K562 (cell line): ENCODE data around the gene RNF20. TPM values are rescaled to one million over a fixed set of nuclear protein-coding genes. Genes with fewer than 3 reads are reported as not detected.

Experiments used
- ATAC-seq: fragments of 200-7000 bp; cut with Tn5 transposase; 3 replicates; pipeline ENCODE4 v1.9.1; 2020; ENCODE audit warnings: moderate library complexity
- BruUV-seq: library from RNA; stranded (reverse); fragments of 400-500 nt; replicated peaks from 2 replicates; lab custom pipeline; 2021; lab: Mats Ljungman, UMichigan
- CTCF ChIA-PET: fragments of 300-600 bp; formaldehyde crosslinking; extraction: SDS; loops from one replicate; lab custom pipeline; 2021; ENCODE audit warnings: low intra/inter-chr PET ratio; lab: Yijun Ruan, JAX
- POLR2A ChIA-PET: fragments of 300-600, 350-650 bp; sonication (Branson Sonifier 250); formaldehyde crosslinking; extraction: SDS; loops from one replicate; lab custom pipeline; 2021; ENCODE audit warnings: antibody characterized with exemption, inconsistent platforms; lab: Yijun Ruan, JAX
- DNase-seq, 4 experiments: peaks; one replicate each; pipeline versions ENCODE4 v3.0.0 to v3.0.0-alpha.2; 2011 to 2018; ENCODE audit warnings: low spot score in 3 of 4, mixed read lengths in 3 of 4; ENCODE audit errors: extremely low read depth in 1 of 4
- FAIRE-seq: peaks from 2 replicates; lab custom pipeline; 2011; peaks lifted over from hg19 to GRCh38; lab: Jason Lieb, UNC
- H2AFZ ChIP-seq: 2 replicates; pipeline ENCODE4 v1.6.0; 2011; ENCODE audit warnings: low read depth, low read length, control low read depth, inconsistent platforms
- H3K27ac ChIP-seq: fragments of 200-600 bp; 3 replicates; pipeline ENCODE4 v1.8.0; 2011; ENCODE audit warnings: low read depth, mild to moderate bottlenecking, control low read depth, inconsistent platforms, low read length, moderate library complexity, mixed read lengths; ENCODE audit errors: extremely low read depth
- H3K27me3 ChIP-seq, 2 experiments: fragments of 300-600 bp in 1 of 2; 2 replicates in 1 of 2; 3 replicates in 1 of 2; pipeline versions ENCODE4 v1.6.0 to v1.8.0; 2011; ENCODE audit warnings: inconsistent platforms in 2 of 2, low read length in 2 of 2, mild to moderate bottlenecking in 1 of 2, mixed read lengths in 1 of 2, moderate library complexity in 1 of 2; ENCODE audit not compliant: control insufficient read depth in 2 of 2, insufficient read depth in 2 of 2
- H3K36me3 ChIP-seq: fragments of 300-600 bp; 3 replicates; pipeline ENCODE4 v1.8.0; 2011; ENCODE audit warnings: mild to moderate bottlenecking, low read length, inconsistent platforms; ENCODE audit not compliant: control insufficient read depth, insufficient read depth
- H3K4me1 ChIP-seq, 2 experiments: fragments of 200-600 bp in 1 of 2; replicated peaks in 1 of 2; 2 replicates in 1 of 2; 3 replicates in 1 of 2; pipeline versions ENCODE4 v1.5.1 to v1.8.0; 2011; ENCODE audit warnings: inconsistent platforms in 2 of 2, low read length in 2 of 2, mild to moderate bottlenecking in 1 of 2, mixed read lengths in 1 of 2, moderate library complexity in 1 of 2; ENCODE audit not compliant: control insufficient read depth in 2 of 2, insufficient read depth in 2 of 2
- H3K4me2 ChIP-seq: 2 replicates; pipeline ENCODE4 v1.6.1; 2011; ENCODE audit warnings: low read length, control low read depth, inconsistent platforms, mixed read lengths; ENCODE audit not compliant: insufficient read depth
- H3K4me3 ChIP-seq: fragments of 200-600 bp; sonication (generic), shearing (Covaris generic); 2 replicates; pipeline ENCODE4 v1.5.1; 2016; ENCODE audit warnings: control low read depth, inconsistent platforms
- H3K79me2 ChIP-seq: fragments of 200-600 bp; 3 replicates; pipeline ENCODE4 v1.8.0; 2011; ENCODE audit warnings: low read length, inconsistent platforms; ENCODE audit not compliant: control insufficient read depth, insufficient read depth
- H3K9ac ChIP-seq, 2 experiments: 2 replicates each; pipeline versions ENCODE4 v1.6.0 to v1.6.1; 2011; ENCODE audit warnings: low read depth in 2 of 2, low read length in 2 of 2, control low read depth in 1 of 2, inconsistent platforms in 1 of 2, mild to moderate bottlenecking in 1 of 2, mixed read lengths in 1 of 2; ENCODE audit not compliant: insufficient read depth in 1 of 2
- H3K9me1 ChIP-seq: one replicate; pipeline ENCODE4 v1.6.0; 2011; ENCODE audit warnings: inconsistent platforms, mild to moderate bottlenecking, low read length, moderate library complexity; ENCODE audit not compliant: control insufficient read depth, insufficient read depth
- H3K9me3 ChIP-seq: replicated peaks from 2 replicates; pipeline ENCODE4 v1.5.1; 2011; ENCODE audit warnings: low read depth, low read length, inconsistent platforms; ENCODE audit not compliant: control insufficient read depth, insufficient read depth
- H4K20me1 ChIP-seq: replicated peaks from 2 replicates; pipeline ENCODE4 v1.6.1; 2011; ENCODE audit warnings: low read length, inconsistent platforms, mixed read lengths; ENCODE audit not compliant: control insufficient read depth, insufficient read depth
- C11orf30 ChIP-seq: fragments of 450-650 bp; IDR thresholded peaks from 2 replicates; pipeline ENCODE4 v1.6.1; 2016; ENCODE audit warnings: low read depth, mild to moderate bottlenecking
- MAFF ChIP-seq: IDR thresholded peaks from 2 replicates; pipeline ENCODE4 v1.6.1; 2012; ENCODE audit warnings: low read length, improper control_type of control experiment
- MAFK ChIP-seq: IDR thresholded peaks from 2 replicates; pipeline ENCODE4 v1.6.1; 2011; ENCODE audit warnings: low read length, improper control_type of control experiment
- SMARCC2 ChIP-seq: fragments of 450-650 bp; IDR thresholded peaks from 2 replicates; pipeline ENCODE4 v1.6.1; 2017; ENCODE audit warnings: antibody characterized with exemption, moderate library complexity, mild to moderate bottlenecking, low read depth
- ZKSCAN8 ChIP-seq: fragments of 200-800 bp; sonication (Bioruptor generic); IDR thresholded peaks from 2 replicates; pipeline ENCODE4 v1.6.1; 2016; ENCODE audit warnings: missing genetic modification characterization, missing compliant biosample characterization
- WGBS: fragments of 100-300 bp; shearing (Covaris generic); methylation state at CpG from one replicate; pipeline ENCODE4 v1.1.6; 2016; ENCODE audit warnings: low coverage, mixed read lengths; ENCODE audit not compliant: insufficient coverage; ENCODE audit errors: missing lambda C conversion rate; 5-methylcytosine and 5-hydroxymethylcytosine counted together
- in situ Hi-C: fragments of 300-500 bp; cut with MboI; formaldehyde crosslinking; loops from 4 replicates; pipeline ENCODE4 v1.15.0; 2018; ENCODE audit warnings: inconsistent platforms, mixed read lengths
- intact Hi-C: fragments of 100-400 bp; cut with micrococcal nuclease; formaldehyde crosslinking; loops from 2 replicates; pipeline ENCODE4 v1.14.2; 2022
- polyA plus RNA-seq, 8 experiments: library from polyadenylated mRNA; depleted of rRNA in 4 of 8; stranded (reverse) in 5 of 8; unstranded in 3 of 8; fragments of >200 nt; fragmentation: Nextera tagmentation in 2 of 8; fragmentation: Illumina TruSeq in 1 of 8; extraction: Ambion mirVana in 2 of 8; extraction: Trizol in 1 of 8; gene quantifications; 2 replicates each; pipeline versions ENCODE4 v1.2.1 to v1.2.3, GENCODE V29; 2011 to 2014; ENCODE audit warnings: inconsistent platforms in 1 of 8, missing spikeins in 1 of 8
- total RNA-seq, 7 experiments: library from RNA; depleted of rRNA in 6 of 7; stranded (reverse); fragments of >200 nt in 6 of 7; fragmentation: Illumina TruSeq in 2 of 7; extraction: Trizol in 2 of 7; gene quantifications; 2 replicates each; pipeline versions ENCODE4 v1.2.1 to v1.2.3, GENCODE V29; 2011 to 2021; ENCODE audit warnings: low replicate concordance in 1 of 7
- TF ChIP-seq, protein P1 (sequence below): fragments of 450-650 bp; IDR thresholded peaks from 2 replicates; pipeline ENCODE4 v1.6.1; 2016; ENCODE audit warnings: borderline replicate concordance

Gene RNF20
- total and polyA plus RNA-seq, 9 of the 15 experiments (the other 6 are each of a cell fraction or from before 2014, with no cell fraction given): 5.5 to 25.0 (median 22.1) TPM

DNA sequence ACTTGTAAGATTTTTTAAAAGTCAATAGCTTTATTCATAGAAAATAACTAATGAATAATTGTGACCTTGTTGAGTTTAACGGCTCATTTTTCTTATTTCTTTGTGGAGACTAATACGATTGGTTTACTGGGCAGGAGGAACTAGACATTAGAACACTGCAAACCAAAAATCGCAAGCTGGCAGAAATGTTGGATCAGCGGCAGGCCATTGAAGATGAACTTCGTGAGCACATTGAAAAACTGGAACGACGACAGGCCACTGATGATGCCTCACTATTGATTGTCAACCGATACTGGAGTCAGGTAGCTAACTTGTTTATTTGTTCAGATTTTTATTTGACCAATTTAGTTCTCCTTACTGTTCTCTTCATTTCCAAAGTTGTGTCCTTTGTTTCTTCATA, 6.4 kb downstream of the RNF20 start:
- Histone ChIP-seq H2AFZ (no peak overlapping the region), H3K27me3 (no peaks in the 10 kb centered on the region), H4K20me1 (no peaks in the 10 kb centered on the region), H3K27ac (no peak overlapping the region), H3K36me3 (peaks cover 58% of the 10 kb centered on the region; the same call in 2 of the 3 replicates), H3K79me2 (no peaks in the 10 kb centered on the region), H3K4me3 (no peak overlapping the region), H3K4me2 (no peak overlapping the region), H3K9ac (no peak overlapping the region), H3K9me3 (no peaks in the 10 kb centered on the region), H3K9me1 (no peaks in the 10 kb centered on the region), H3K4me1 (no peaks in the 10 kb centered on the region)
- CTCF ChIA-PET: no interaction called here
- DNase-seq: no peak
- intact Hi-C loops: no loop called here
- 86% methylated on average over 8 of the region's 8 CpGs for WGBS
- in situ Hi-C loops: loop anchor here (25.0 kb wide), 1 partner anchor 828 kb away; no protein-coding TSS in a partner anchor
- BruUV-seq: no TSS peak
- POLR2A ChIA-PET: no interaction called here
- no peak for TF ChIP-seq SMARCC2
- TF ChIP-seq MAFF: peak; percentile 50; the same call in 1 of the 2 replicates
- no peak for TF ChIP-seq ZKSCAN8 (CRISPR knock-in tag)
- TF ChIP-seq, protein P1, sequence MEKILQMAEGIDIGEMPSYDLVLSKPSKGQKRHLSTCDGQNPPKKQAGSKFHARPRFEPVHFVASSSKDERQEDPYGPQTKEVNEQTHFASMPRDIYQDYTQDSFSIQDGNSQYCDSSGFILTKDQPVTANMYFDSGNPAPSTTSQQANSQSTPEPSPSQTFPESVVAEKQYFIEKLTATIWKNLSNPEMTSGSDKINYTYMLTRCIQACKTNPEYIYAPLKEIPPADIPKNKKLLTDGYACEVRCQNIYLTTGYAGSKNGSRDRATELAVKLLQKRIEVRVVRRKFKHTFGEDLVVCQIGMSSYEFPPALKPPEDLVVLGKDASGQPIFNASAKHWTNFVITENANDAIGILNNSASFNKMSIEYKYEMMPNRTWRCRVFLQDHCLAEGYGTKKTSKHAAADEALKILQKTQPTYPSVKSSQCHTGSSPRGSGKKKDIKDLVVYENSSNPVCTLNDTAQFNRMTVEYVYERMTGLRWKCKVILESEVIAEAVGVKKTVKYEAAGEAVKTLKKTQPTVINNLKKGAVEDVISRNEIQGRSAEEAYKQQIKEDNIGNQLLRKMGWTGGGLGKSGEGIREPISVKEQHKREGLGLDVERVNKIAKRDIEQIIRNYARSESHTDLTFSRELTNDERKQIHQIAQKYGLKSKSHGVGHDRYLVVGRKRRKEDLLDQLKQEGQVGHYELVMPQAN: no peak
- TF ChIP-seq MAFK: peak; percentile 23; the same call in 1 of the 2 replicates
- peak; percentile 47; the same call in 1 of the 2 replicates for TF ChIP-seq C11orf30
- no peak for FAIRE-seq
- ATAC-seq: no peak
